Panc1 (cell line): ENCODE results near the gene DONSON. TPM values are rescaled to one million over a fixed set of nuclear protein-coding genes. Genes with fewer than 3 reads are reported as not detected.

Source experiments
- ATAC-seq: fragments of 200-7000 bp; cut with Tn5 transposase; 2 replicates; pipeline ENCODE4 v1.9.1; 2020; ENCODE audit warnings: mild to moderate bottlenecking, moderate library complexity
- BruUV-seq: library from RNA; stranded (reverse); fragments of 400-500 nt; replicated peaks from 2 replicates; lab custom pipeline; 2021; lab: Mats Ljungman, UMichigan
- CTCF ChIA-PET: fragments of 300-600 bp; sonication (Branson Sonifier 250); formaldehyde crosslinking; loops from one replicate; lab custom pipeline; 2022; ENCODE audit warnings: antibody characterized with exemption; lab: Charles Lee
- POLR2A ChIA-PET: fragments of 300-600 bp; sonication (Branson Sonifier 250); formaldehyde crosslinking; loops from one replicate; lab custom pipeline; 2022; ENCODE audit warnings: antibody characterized with exemption; lab: Charles Lee
- DNase-seq: peaks from one replicate; pipeline ENCODE4 v3.0.0-alpha.2; 2010; ENCODE audit warnings: low read depth, low spot score
- H3K27ac ChIP-seq: 2 replicates; pipeline ENCODE4 v1.5.1; 2011; ENCODE audit warnings: mild to moderate bottlenecking, low read length, inconsistent platforms
- H3K27me3 ChIP-seq: fragments of 200-500 bp; sonication (Bioruptor generic); 2 replicates; pipeline ENCODE4 v1.6.0; 2014; ENCODE audit warnings: low read length, inconsistent platforms; ENCODE audit not compliant: control insufficient read depth, insufficient read depth
- H3K36me3 ChIP-seq: fragments of 200-500 bp; sonication (Bioruptor generic); 2 replicates; pipeline ENCODE4 v1.5.1; 2014; ENCODE audit warnings: inconsistent platforms, mild to moderate bottlenecking, low read length, moderate library complexity; ENCODE audit not compliant: control insufficient read depth, insufficient read depth
- H3K4me1 ChIP-seq: 2 replicates; pipeline ENCODE4 v1.5.1; 2011; ENCODE audit warnings: inconsistent platforms, mild to moderate bottlenecking, low read length, moderate library complexity; ENCODE audit not compliant: control insufficient read depth, insufficient read depth
- H3K4me3 ChIP-seq, 2 experiments: 2 replicates each; pipeline ENCODE4 v1.5.1; 2011 to 2012; ENCODE audit warnings: low read depth in 2 of 2, low read length in 2 of 2, mild to moderate bottlenecking in 2 of 2, inconsistent platforms in 1 of 2, moderate library complexity in 1 of 2
- H3K9me3 ChIP-seq: fragments of 200-500 bp; sonication (Bioruptor generic); 2 replicates; pipeline ENCODE4 v1.5.1; 2014; ENCODE audit warnings: low read depth, mild to moderate bottlenecking, inconsistent platforms, low read length, moderate library complexity; ENCODE audit not compliant: control insufficient read depth, insufficient read depth
- POLR2AphosphoS5 ChIP-seq: IDR thresholded peaks from 2 replicates; pipeline ENCODE4 v1.6.1; 2012; ENCODE audit warnings: mild to moderate bottlenecking, low read depth, low read length, moderate library complexity
- SIN3A ChIP-seq: IDR thresholded peaks from 2 replicates; pipeline ENCODE4 v1.6.1; 2012; ENCODE audit warnings: low read depth, mild to moderate bottlenecking, low read length, moderate library complexity, borderline replicate concordance; ENCODE audit not compliant: insufficient read depth
- TCF7L2 ChIP-seq: IDR thresholded peaks from 2 replicates; pipeline ENCODE4 v1.6.1; 2011; ENCODE audit warnings: mild to moderate bottlenecking, low read depth, low read length, inconsistent platforms
- in situ Hi-C: cut with HindIII; loops from 2 replicates; pipeline ENCODE4 v1.10.0; 2016; ENCODE audit warnings: low sequenced_read_pairs, low pct_unique_long_range_greater_than_20kb
- intact Hi-C: fragments of 100-400 bp; cut with micrococcal nuclease; formaldehyde crosslinking; loops from one replicate; pipeline ENCODE4 v1.10.0; 2022; ENCODE audit not compliant: unreplicated experiment
- total RNA-seq: library from RNA; stranded (reverse); gene quantifications from one replicate; pipeline ENCODE4 v1.2.1, GENCODE V29; 2021; ENCODE audit not compliant: unreplicated experiment
- TF ChIP-seq, protein P1 (sequence below), 2 experiments: IDR thresholded peaks; 2 replicates each; pipeline ENCODE4 v1.6.1; 2011 to 2012; ENCODE audit warnings: low read depth in 2 of 2, control low read depth in 1 of 2, low read length in 1 of 2, mild to moderate bottlenecking in 1 of 2, moderate library complexity in 1 of 2; ENCODE audit not compliant: insufficient read depth in 1 of 2
- TF ChIP-seq, protein P2 (sequence below): fragments of 450-650 bp; IDR thresholded peaks from 2 replicates; pipeline ENCODE4 v1.5.1; 2017; ENCODE audit warnings: mild to moderate bottlenecking

The DONSON gene
- total RNA-seq, 1 experiment from 2014 or later, result 21.9 TPM

- TF ChIP-seq, protein P1, sequence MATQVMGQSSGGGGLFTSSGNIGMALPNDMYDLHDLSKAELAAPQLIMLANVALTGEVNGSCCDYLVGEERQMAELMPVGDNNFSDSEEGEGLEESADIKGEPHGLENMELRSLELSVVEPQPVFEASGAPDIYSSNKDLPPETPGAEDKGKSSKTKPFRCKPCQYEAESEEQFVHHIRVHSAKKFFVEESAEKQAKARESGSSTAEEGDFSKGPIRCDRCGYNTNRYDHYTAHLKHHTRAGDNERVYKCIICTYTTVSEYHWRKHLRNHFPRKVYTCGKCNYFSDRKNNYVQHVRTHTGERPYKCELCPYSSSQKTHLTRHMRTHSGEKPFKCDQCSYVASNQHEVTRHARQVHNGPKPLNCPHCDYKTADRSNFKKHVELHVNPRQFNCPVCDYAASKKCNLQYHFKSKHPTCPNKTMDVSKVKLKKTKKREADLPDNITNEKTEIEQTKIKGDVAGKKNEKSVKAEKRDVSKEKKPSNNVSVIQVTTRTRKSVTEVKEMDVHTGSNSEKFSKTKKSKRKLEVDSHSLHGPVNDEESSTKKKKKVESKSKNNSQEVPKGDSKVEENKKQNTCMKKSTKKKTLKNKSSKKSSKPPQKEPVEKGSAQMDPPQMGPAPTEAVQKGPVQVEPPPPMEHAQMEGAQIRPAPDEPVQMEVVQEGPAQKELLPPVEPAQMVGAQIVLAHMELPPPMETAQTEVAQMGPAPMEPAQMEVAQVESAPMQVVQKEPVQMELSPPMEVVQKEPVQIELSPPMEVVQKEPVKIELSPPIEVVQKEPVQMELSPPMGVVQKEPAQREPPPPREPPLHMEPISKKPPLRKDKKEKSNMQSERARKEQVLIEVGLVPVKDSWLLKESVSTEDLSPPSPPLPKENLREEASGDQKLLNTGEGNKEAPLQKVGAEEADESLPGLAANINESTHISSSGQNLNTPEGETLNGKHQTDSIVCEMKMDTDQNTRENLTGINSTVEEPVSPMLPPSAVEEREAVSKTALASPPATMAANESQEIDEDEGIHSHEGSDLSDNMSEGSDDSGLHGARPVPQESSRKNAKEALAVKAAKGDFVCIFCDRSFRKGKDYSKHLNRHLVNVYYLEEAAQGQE (IDR thresholded peaks at IDR 0.05; ENCODE audit: insufficient read depth in 1 of 2, low read depth in 2 of 2, low read length in 1 of 2), result no peak
- TF ChIP-seq TCF7L2 (no peak), SIN3A (no peak), POLR2AphosphoS5 (no peak)
- TF ChIP-seq, protein P2, sequence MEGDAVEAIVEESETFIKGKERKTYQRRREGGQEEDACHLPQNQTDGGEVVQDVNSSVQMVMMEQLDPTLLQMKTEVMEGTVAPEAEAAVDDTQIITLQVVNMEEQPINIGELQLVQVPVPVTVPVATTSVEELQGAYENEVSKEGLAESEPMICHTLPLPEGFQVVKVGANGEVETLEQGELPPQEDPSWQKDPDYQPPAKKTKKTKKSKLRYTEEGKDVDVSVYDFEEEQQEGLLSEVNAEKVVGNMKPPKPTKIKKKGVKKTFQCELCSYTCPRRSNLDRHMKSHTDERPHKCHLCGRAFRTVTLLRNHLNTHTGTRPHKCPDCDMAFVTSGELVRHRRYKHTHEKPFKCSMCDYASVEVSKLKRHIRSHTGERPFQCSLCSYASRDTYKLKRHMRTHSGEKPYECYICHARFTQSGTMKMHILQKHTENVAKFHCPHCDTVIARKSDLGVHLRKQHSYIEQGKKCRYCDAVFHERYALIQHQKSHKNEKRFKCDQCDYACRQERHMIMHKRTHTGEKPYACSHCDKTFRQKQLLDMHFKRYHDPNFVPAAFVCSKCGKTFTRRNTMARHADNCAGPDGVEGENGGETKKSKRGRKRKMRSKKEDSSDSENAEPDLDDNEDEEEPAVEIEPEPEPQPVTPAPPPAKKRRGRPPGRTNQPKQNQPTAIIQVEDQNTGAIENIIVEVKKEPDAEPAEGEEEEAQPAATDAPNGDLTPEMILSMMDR, result no peak
- Histone ChIP-seq H3K9me3 (no peaks in the 10 kb centered on the region), H3K4me1 (no peaks in the 10 kb centered on the region), H3K27me3 (no peaks in the 10 kb centered on the region), H3K27ac (no peak overlapping the region), H3K36me3 (peaks cover 80% of the 10 kb centered on the region), H3K4me3 (no peak overlapping the region)
- no TSS peak for BruUV-seq
- intact Hi-C loops (no loop called here), in situ Hi-C loops (no loop called here)
- POLR2A ChIA-PET, result no interaction called here
- DNase-seq (no peak), ATAC-seq (no peak)
- CTCF ChIA-PET, result no interaction called here
These were observed 26.1 kb downstream of the DONSON start for GRCh38 chr21:33562389-33562788.

- peaks cover 78% of the 10 kb centered on the region for H3K36me3 ChIP-seq
- ChIA-PET CTCF (no interaction called here), POLR2A (no interaction called here)
- H3K27ac ChIP-seq, result no peak overlapping the region
- in situ Hi-C loops, result no loop called here
- no TSS peak for BruUV-seq
- no peaks in the 10 kb centered on the region for H3K27me3 ChIP-seq
- H3K4me3 ChIP-seq, result no peak overlapping the region
- intact Hi-C loops, result no loop called here
- H3K4me1 ChIP-seq, result no peaks in the 10 kb centered on the region
- no peaks in the 10 kb centered on the region for H3K9me3 ChIP-seq
- DNase-seq, result no peak
- TF ChIP-seq POLR2AphosphoS5 (no peak), TCF7L2 (no peak), SIN3A (no peak)
- TF ChIP-seq, protein P1 (IDR thresholded peaks at IDR 0.05; ENCODE audit: insufficient read depth in 1 of 2, low read depth in 2 of 2, low read length in 1 of 2), result no peak
- TF ChIP-seq, protein P2, result no peak
- no peak for ATAC-seq
These were observed 27.1 kb downstream of the DONSON start for GRCh38 chr21:33561373-33561772.
